NCI-H2171 treated with DMSO at 0.1 percent for 48 hours (cell line): ENCODE data around the gene NAP1L1.

Experiments
- DNase-seq: peaks from one replicate; lab custom pipeline; 2025; lab: John Stamatoyannopoulos, UW

NAP1L1 gene

GRCh38 chr12:76037130-76038103 is 47.1 kb downstream of the NAP1L1 start:
- DNase-seq, result peak; percentile 91

- DNase-seq, result no peak
These were observed 49.4 kb downstream of the NAP1L1 start for GRCh38 chr12:76035045-76035444.

GRCh38 chr12:76033081-76034011 is 51.1 kb downstream of the NAP1L1 start:
- DNase-seq, result no peak

GRCh38 chr12:76032043-76032981 is 52.2 kb downstream of the NAP1L1 start:
- DNase-seq, result no peak

GRCh38 chr12:76031414-76032042 is 53.0 kb downstream of the NAP1L1 start, which contains the start of gene PHLDA1:
TSS of gene PHLDA1 (minus strand) at chr12:76031776.
- DNase-seq, result peak; percentile 93

- DNase-seq, result no peak
These were observed 53.4 kb downstream of the NAP1L1 start for GRCh38 chr12:76031081-76031413.

GRCh38 chr12:76030341-76031080 is 54.0 kb downstream of the NAP1L1 start:
- peak; percentile 40 for DNase-seq

GRCh38 chr12:76029982-76030340 is 54.5 kb downstream of the NAP1L1 start:
- peak; percentile 54 for DNase-seq

- DNase-seq, result no peak
These were observed 55.8 kb downstream of the NAP1L1 start for GRCh38 chr12:76028571-76029277.

GRCh38 chr12:76026643-76027063 is 57.8 kb downstream of the NAP1L1 start:
- no peak for DNase-seq

- DNase-seq, result peak; percentile 44
These were observed 58.6 kb downstream of the NAP1L1 start for GRCh38 chr12:76025601-76026575.

- DNase-seq, result peak; percentile 66
These were observed 59.4 kb downstream of the NAP1L1 start for GRCh38 chr12:76024942-76025600.

GRCh38 chr12:76024102-76024781 is 60.2 kb downstream of the NAP1L1 start:
- DNase-seq, result peak; percentile 55

GRCh38 chr12:76023069-76023690 is 61.3 kb downstream of the NAP1L1 start:
- no peak for DNase-seq

GRCh38 chr12:76022506-76022905 is 62.0 kb downstream of the NAP1L1 start:
- DNase-seq, result no peak

GRCh38 chr12:76020731-76021672 is 63.5 kb downstream of the NAP1L1 start:
- DNase-seq, result no peak
